H1 (cell line): Measurements from ENCODE around the gene SYK. TPM values are rescaled to one million over a fixed set of nuclear protein-coding genes. Genes with fewer than 3 reads are reported as not detected.

Experiments used
- CTCF ChIA-PET: fragments of 300-600 bp; sonication (Branson Sonifier 250); formaldehyde crosslinking; loops from one replicate; lab custom pipeline; 2021; ENCODE audit not compliant: partially characterized antibody; lab: Charles Lee
- POLR2A ChIA-PET: fragments of 300-600 bp; sonication (Branson Sonifier 250); formaldehyde crosslinking; loops from one replicate; lab custom pipeline; 2021; ENCODE audit warnings: inconsistent platforms; ENCODE audit not compliant: partially characterized antibody; lab: Charles Lee
- DNase-seq, 2 experiments: peaks; one replicate each; pipeline versions ENCODE4 v3.0.0 to v3.0.0-alpha.2; 2010 to 2022; ENCODE audit warnings: low spot score in 2 of 2, low read depth in 1 of 2, mixed read lengths in 1 of 2
- FAIRE-seq: peaks from 2 replicates; lab custom pipeline; 2011; peaks lifted over from hg19 to GRCh38; lab: Jason Lieb, UNC
- H2AFZ ChIP-seq: 2 replicates; pipeline ENCODE4 v1.8.1; 2012; ENCODE audit warnings: low read length, inconsistent platforms
- H2AK5ac ChIP-seq: 2 replicates; pipeline ENCODE4 v1.6.1; 2013; ENCODE audit warnings: low read depth, low read length
- H2BK120ac ChIP-seq: replicated peaks from 2 replicates; pipeline ENCODE3; 2013; ENCODE audit warnings: low read depth, low read length, inconsistent platforms
- H2BK12ac ChIP-seq: 2 replicates; pipeline ENCODE4 v1.6.1; 2013; ENCODE audit warnings: low read depth, low read length
- H2BK15ac ChIP-seq: 2 replicates; pipeline ENCODE4 v1.6.1; 2013; ENCODE audit warnings: low read length
- H2BK20ac ChIP-seq: 2 replicates; pipeline ENCODE4 v1.6.1; 2013; ENCODE audit warnings: low read length
- H2BK5ac ChIP-seq: 2 replicates; pipeline ENCODE4 v1.6.1; 2013; ENCODE audit warnings: low read depth, low read length
- H3K14ac ChIP-seq: 2 replicates; pipeline ENCODE4 v1.6.1; 2013; ENCODE audit warnings: inconsistent platforms; ENCODE audit not compliant: insufficient read length
- H3K18ac ChIP-seq: 2 replicates; pipeline ENCODE4 v1.6.1; 2013; ENCODE audit warnings: low read length; ENCODE audit errors: extremely low read depth
- H3K23ac ChIP-seq: 2 replicates; pipeline ENCODE4 v1.6.1; 2013; ENCODE audit warnings: inconsistent platforms; ENCODE audit not compliant: insufficient read length
- H3K23me2 ChIP-seq: 2 replicates; pipeline ENCODE4 v1.6.1; 2013; ENCODE audit warnings: low read depth, low read length
- H3K27ac ChIP-seq: 2 replicates; pipeline ENCODE4 v1.6.1; 2011; ENCODE audit warnings: low read depth, low read length, inconsistent platforms
- H3K27me3 ChIP-seq, 4 experiments: replicated peaks in 1 of 4; 1 replicate in 1 of 4; 2 replicates in 3 of 4; pipeline versions ENCODE4 v1.6.1 to v1.8.1; 2011 to 2013; ENCODE audit warnings: low read length in 3 of 4, mild to moderate bottlenecking in 3 of 4, inconsistent platforms in 2 of 4, mixed read lengths in 2 of 4, moderate library complexity in 1 of 4; ENCODE audit not compliant: control insufficient read depth in 3 of 4, insufficient read depth in 3 of 4; ENCODE audit errors: extremely low read depth in 1 of 4
- H3K36me3 ChIP-seq, 4 experiments: 2 replicates each; pipeline versions ENCODE4 v1.6.1 to v1.8.1; 2011 to 2013; ENCODE audit warnings: mild to moderate bottlenecking in 4 of 4, low read length in 3 of 4, moderate library complexity in 2 of 4, control low read depth in 1 of 4, inconsistent platforms in 1 of 4; ENCODE audit not compliant: insufficient read depth in 4 of 4, control insufficient read depth in 2 of 4
- H3K4ac ChIP-seq: replicated peaks from 2 replicates; pipeline ENCODE3; 2013; ENCODE audit warnings: low read length, low read depth, mixed read lengths, inconsistent platforms; ENCODE audit not compliant: insufficient read length
- H3K4me1 ChIP-seq, 4 experiments: replicated peaks in 1 of 4; 1 replicate in 1 of 4; 2 replicates in 3 of 4; pipeline versions ENCODE4 v1.6.1 to v1.8.1; 2011 to 2013; ENCODE audit warnings: low read length in 3 of 4, inconsistent platforms in 2 of 4, mixed read lengths in 1 of 4; ENCODE audit not compliant: insufficient read depth in 4 of 4, control insufficient read depth in 3 of 4
- H3K4me2 ChIP-seq, 2 experiments: 2 replicates each; pipeline versions ENCODE4 v1.6.1 to v1.8.1; 2011 to 2013; ENCODE audit warnings: low read depth in 2 of 2, low read length in 2 of 2, control low read depth in 1 of 2, inconsistent platforms in 1 of 2, mild to moderate bottlenecking in 1 of 2; ENCODE audit not compliant: insufficient read depth in 1 of 2
- H3K4me3 ChIP-seq, 4 experiments: fragments of 200-600, 300-600 bp in 1 of 4; sonication (generic), shearing (Covaris generic), sonication (Bioruptor Twin) in 1 of 4; 2 replicates each; pipeline versions ENCODE4 v1.5.1 to v1.8.1; 2011 to 2016; ENCODE audit warnings: low read length in 4 of 4, low read depth in 3 of 4, control low read depth in 2 of 4, inconsistent platforms in 2 of 4, mild to moderate bottlenecking in 2 of 4, mixed read lengths in 1 of 4, moderate library complexity in 1 of 4; ENCODE audit not compliant: insufficient read depth in 2 of 4; ENCODE audit errors: extremely low read depth in 1 of 4
- H3K56ac ChIP-seq: replicated peaks from 2 replicates; pipeline ENCODE3; 2013; ENCODE audit warnings: low read depth, mild to moderate bottlenecking, mixed read lengths, low read length, inconsistent platforms; ENCODE audit not compliant: insufficient read length
- H3K79me1 ChIP-seq: 2 replicates; pipeline ENCODE4 v1.6.1; 2013; ENCODE audit warnings: low read depth, low read length, control low read depth
- H3K79me2 ChIP-seq, 2 experiments: 2 replicates each; pipeline versions ENCODE4 v1.6.1 to v1.8.1; 2012 to 2013; ENCODE audit warnings: low read length in 2 of 2, mild to moderate bottlenecking in 2 of 2, inconsistent platforms in 1 of 2; ENCODE audit not compliant: insufficient read depth in 2 of 2, control insufficient read depth in 1 of 2
- H3K9ac ChIP-seq, 4 experiments: replicated peaks in 1 of 4; 1 replicate in 1 of 4; 2 replicates in 3 of 4; pipeline versions ENCODE4 v1.6.1 to v1.8.1; 2011 to 2013; ENCODE audit warnings: low read depth in 3 of 4, low read length in 3 of 4, control low read depth in 2 of 4, mild to moderate bottlenecking in 2 of 4, moderate library complexity in 2 of 4, inconsistent platforms in 1 of 4; ENCODE audit errors: extremely low read depth in 1 of 4
- H3K9me3 ChIP-seq, 2 experiments: 2 replicates each; pipeline versions ENCODE4 v1.6.1 to v1.8.1; 2012 to 2013; ENCODE audit warnings: mild to moderate bottlenecking in 2 of 2, moderate library complexity in 2 of 2, control low read depth in 1 of 2, inconsistent platforms in 1 of 2, low read depth in 1 of 2, low read length in 1 of 2, mixed read lengths in 1 of 2; ENCODE audit not compliant: insufficient read depth in 2 of 2
- H4K20me1 ChIP-seq, 2 experiments: replicated peaks in 1 of 2; 2 replicates each; pipeline versions ENCODE3 to v1.8.1; 2011 to 2013; ENCODE audit warnings: inconsistent platforms in 2 of 2, low read length in 2 of 2, mild to moderate bottlenecking in 1 of 2; ENCODE audit not compliant: insufficient read depth in 2 of 2, control insufficient read depth in 1 of 2
- H4K5ac ChIP-seq: 2 replicates; pipeline ENCODE4 v1.6.1; 2013; ENCODE audit warnings: low read length, low read depth, mixed read lengths, inconsistent platforms; ENCODE audit not compliant: insufficient read length
- H4K8ac ChIP-seq: 2 replicates; pipeline ENCODE4 v1.8.0; 2013; ENCODE audit warnings: mild to moderate bottlenecking, moderate library complexity, low read length, inconsistent platforms; ENCODE audit not compliant: insufficient read depth; ENCODE audit errors: extremely low read depth
- H4K91ac ChIP-seq: replicated peaks from 2 replicates; pipeline ENCODE3; 2013; ENCODE audit warnings: low read length, mixed read lengths, inconsistent platforms; ENCODE audit not compliant: insufficient read length
- ATF2 ChIP-seq: IDR thresholded peaks from 2 replicates; pipeline ENCODE4 v1.6.1; 2012; ENCODE audit warnings: low read length, inconsistent platforms
- BACH1 ChIP-seq: IDR thresholded peaks from 2 replicates; pipeline ENCODE4 v1.6.1; 2012; ENCODE audit warnings: low read length, improper control_type of control experiment
- CEBPB ChIP-seq: IDR thresholded peaks from 2 replicates; pipeline ENCODE4 v1.6.1; 2012; ENCODE audit warnings: low read depth, low read length
- KDM1A ChIP-seq: fragments of 200-600, 300-600 bp; sonication (generic); IDR thresholded peaks from 2 replicates; pipeline ENCODE4 v1.7.1; 2016; ENCODE audit warnings: mild to moderate bottlenecking, low read length, borderline replicate concordance
- MAFK ChIP-seq: IDR thresholded peaks from 2 replicates; pipeline ENCODE4 v1.6.1; 2012; ENCODE audit warnings: low read depth, mild to moderate bottlenecking, improper control_type of control experiment, low read length
- RBBP5 ChIP-seq: IDR thresholded peaks from 2 replicates; pipeline ENCODE4 v1.7.1; 2012; ENCODE audit warnings: low read depth, mild to moderate bottlenecking, inconsistent platforms, low read length, moderate library complexity, borderline replicate concordance
- USF2 ChIP-seq: IDR thresholded peaks from 2 replicates; pipeline ENCODE4 v1.6.1; 2011; ENCODE audit warnings: low read length, improper control_type of control experiment
- WGBS, 2 experiments: shearing (Covaris generic) in 1 of 2; methylation state at CpG; one replicate each; pipeline versions ENCODE4 v1.1.6 to v1.1.7; 2013 to 2015; ENCODE audit warnings: low lambda C conversion rate in 2 of 2, mixed read lengths in 2 of 2, inconsistent platforms in 1 of 2, low coverage in 1 of 2, missing lambda C conversion rate in 1 of 2; ENCODE audit not compliant: insufficient replicate concordance in 2 of 2, insufficient coverage in 1 of 2, insufficient read length in 1 of 2; ENCODE audit errors: extremely low coverage in 1 of 2, missing lambda C conversion rate in 1 of 2; 5-methylcytosine and 5-hydroxymethylcytosine counted together
- polyA plus RNA-seq, 7 experiments: library from polyadenylated mRNA; depleted of rRNA in 3 of 7; stranded (reverse) in 5 of 7; unstranded in 2 of 7; fragments of >200 nt in 5 of 7; fragments of 200-250 nt in 2 of 7; gene quantifications; 1 replicate in 5 of 7; 2 replicates in 1 of 7; 4 replicates in 1 of 7; pipeline versions ENCODE4 v1.2.1 to v1.2.3, GENCODE V29; 2011 to 2013; ENCODE audit warnings: missing spikeins in 2 of 7, mixed read lengths in 2 of 7
- total RNA-seq: library from RNA; stranded (reverse); fragmentation: NEBNext Ultra II Directional; extraction: Animal tissue kit (Norgen Biotek cat#: 25700); gene quantifications from 2 replicates; pipeline ENCODE4 v1.2.1, GENCODE V29; 2021

SYK gene
- total and polyA plus RNA-seq, 2 of the 8 experiments (the other 6 are each of a cell fraction or from before 2014, with no cell fraction given), result 1.5 to 4.4 TPM

GRCh38 chr9:90880669-90881068 is 79.0 kb downstream of the SYK start:
- H2AFZ ChIP-seq, result no peak overlapping the region
- no peak overlapping the region for H2BK120ac ChIP-seq
- H3K36me3 ChIP-seq, result no peaks in the 10 kb centered on the region
- no peak overlapping the region for H3K4me3 ChIP-seq
- H3K4me1 ChIP-seq, result no peaks in the 10 kb centered on the region
- no peak overlapping the region for H3K56ac ChIP-seq
- no peak overlapping the region for H3K18ac ChIP-seq
- H3K9me3 ChIP-seq, result no peaks in the 10 kb centered on the region; a peak in 1 of 4 replicates
- H2BK5ac ChIP-seq, result no peak overlapping the region
- no peak overlapping the region for H3K27ac ChIP-seq
- no peak for DNase-seq
- no peak overlapping the region for H2AK5ac ChIP-seq
- no peaks in the 10 kb centered on the region for H4K20me1 ChIP-seq
- POLR2A ChIA-PET, result no interaction called here
- no peak overlapping the region for H4K8ac ChIP-seq
- H3K79me1 ChIP-seq, result no peaks in the 10 kb centered on the region
- no peak overlapping the region for H2BK12ac ChIP-seq
- H3K23ac ChIP-seq, result no peak overlapping the region
- no peak overlapping the region for H4K91ac ChIP-seq
- no peak overlapping the region for H2BK20ac ChIP-seq
- no peak overlapping the region for H3K4ac ChIP-seq
- no peak overlapping the region for H2BK15ac ChIP-seq
- CTCF ChIA-PET, result interaction anchor here (0.9 to 1.3 kb wide), 2 partner anchors 10 kb away, joined by 3 to 4 read pairs; no protein-coding TSS in a partner anchor
- H3K79me2 ChIP-seq, result no peaks in the 10 kb centered on the region
- TF ChIP-seq BACH1, result no peak
- no peak for TF ChIP-seq USF2
- no peak for TF ChIP-seq CEBPB
- no peak for TF ChIP-seq ATF2
- TF ChIP-seq KDM1A, result no peak
- no peak for TF ChIP-seq RBBP5
- TF ChIP-seq MAFK, result no peak
- WGBS, 2 experiments, result 87% methylated on average over 6 of the region's 6 CpGs; no CpG with 5 or more reads in 1 of the 2 experiments
- FAIRE-seq, result no peak
- no peaks in the 10 kb centered on the region for H3K27me3 ChIP-seq
- no peak overlapping the region for H3K4me2 ChIP-seq
- H3K9ac ChIP-seq, result no peak overlapping the region
- no peak overlapping the region for H3K14ac ChIP-seq
- H4K5ac ChIP-seq, result no peak overlapping the region
- H3K23me2 ChIP-seq, result no peaks in the 10 kb centered on the region
